Measurements from ENCODE around the gene ANKRD63. TPM values are rescaled to one million over a fixed set of nuclear protein-coding genes. Genes with fewer than 3 reads are reported as not detected.

ANKRD63 gene
- total RNA-seq, 1 donor = not detected

DNA sequence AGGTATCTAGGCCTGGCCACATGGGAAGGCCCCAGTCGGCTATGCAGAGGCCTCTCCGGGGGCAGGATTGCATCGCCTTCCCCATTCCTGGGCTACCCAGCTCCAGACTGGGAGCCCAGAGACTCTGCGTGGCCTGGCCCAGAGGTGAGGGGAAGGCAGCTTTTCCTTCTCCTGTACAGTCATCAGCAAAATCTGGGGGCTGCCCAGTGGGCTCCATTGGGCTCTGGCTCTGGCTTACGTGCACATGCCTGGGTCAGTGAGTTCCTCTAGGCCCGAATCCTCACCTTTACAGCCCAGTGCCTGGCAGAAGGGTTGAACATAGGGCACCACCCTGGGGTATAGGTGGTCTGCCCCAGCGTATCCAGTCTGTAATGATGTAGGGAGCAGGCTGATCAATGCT, 3.9 kb upstream of the ANKRD63 start:
- TF ChIP-seq, protein P1, sequence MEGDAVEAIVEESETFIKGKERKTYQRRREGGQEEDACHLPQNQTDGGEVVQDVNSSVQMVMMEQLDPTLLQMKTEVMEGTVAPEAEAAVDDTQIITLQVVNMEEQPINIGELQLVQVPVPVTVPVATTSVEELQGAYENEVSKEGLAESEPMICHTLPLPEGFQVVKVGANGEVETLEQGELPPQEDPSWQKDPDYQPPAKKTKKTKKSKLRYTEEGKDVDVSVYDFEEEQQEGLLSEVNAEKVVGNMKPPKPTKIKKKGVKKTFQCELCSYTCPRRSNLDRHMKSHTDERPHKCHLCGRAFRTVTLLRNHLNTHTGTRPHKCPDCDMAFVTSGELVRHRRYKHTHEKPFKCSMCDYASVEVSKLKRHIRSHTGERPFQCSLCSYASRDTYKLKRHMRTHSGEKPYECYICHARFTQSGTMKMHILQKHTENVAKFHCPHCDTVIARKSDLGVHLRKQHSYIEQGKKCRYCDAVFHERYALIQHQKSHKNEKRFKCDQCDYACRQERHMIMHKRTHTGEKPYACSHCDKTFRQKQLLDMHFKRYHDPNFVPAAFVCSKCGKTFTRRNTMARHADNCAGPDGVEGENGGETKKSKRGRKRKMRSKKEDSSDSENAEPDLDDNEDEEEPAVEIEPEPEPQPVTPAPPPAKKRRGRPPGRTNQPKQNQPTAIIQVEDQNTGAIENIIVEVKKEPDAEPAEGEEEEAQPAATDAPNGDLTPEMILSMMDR (IDR thresholded peaks at IDR 0.05; ENCODE audit: insufficient read depth, low read length) = no peak
- no peak for DNase-seq (ENCODE audit: low read depth)
- no peak overlapping the region for H3K4me3 ChIP-seq (ENCODE audit: low read depth, low read length)

DNA sequence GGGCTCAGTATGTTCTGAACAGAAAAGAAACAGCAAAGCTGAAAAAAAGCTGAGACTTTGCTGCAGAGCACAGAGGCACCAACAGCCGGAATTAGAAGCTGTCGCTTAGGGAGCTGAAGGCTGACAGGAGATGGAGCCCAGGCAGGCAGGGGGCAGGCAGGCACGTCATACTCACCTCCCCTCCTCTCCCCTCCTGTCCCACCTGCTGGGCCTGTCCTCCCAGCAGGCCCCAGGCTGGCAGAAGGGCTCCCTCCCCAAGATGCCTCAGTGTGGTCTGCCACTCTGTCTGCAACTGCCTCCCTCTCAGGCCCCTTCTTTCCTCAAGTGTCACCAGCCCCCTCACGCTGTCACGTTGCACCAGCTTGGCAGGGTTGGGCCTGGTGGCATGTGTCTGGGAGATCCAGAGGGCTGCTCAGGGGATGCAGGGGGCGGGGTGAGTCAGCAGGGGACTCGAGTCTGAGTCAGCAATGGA, 3.2 kb upstream of the ANKRD63 start:
- no peak for DNase-seq (ENCODE audit: low read depth)
- no peak overlapping the region for H3K4me3 ChIP-seq (ENCODE audit: low read depth, low read length)
- TF ChIP-seq, protein P1 (IDR thresholded peaks at IDR 0.05; ENCODE audit: insufficient read depth, low read length) = no peak

DNA sequence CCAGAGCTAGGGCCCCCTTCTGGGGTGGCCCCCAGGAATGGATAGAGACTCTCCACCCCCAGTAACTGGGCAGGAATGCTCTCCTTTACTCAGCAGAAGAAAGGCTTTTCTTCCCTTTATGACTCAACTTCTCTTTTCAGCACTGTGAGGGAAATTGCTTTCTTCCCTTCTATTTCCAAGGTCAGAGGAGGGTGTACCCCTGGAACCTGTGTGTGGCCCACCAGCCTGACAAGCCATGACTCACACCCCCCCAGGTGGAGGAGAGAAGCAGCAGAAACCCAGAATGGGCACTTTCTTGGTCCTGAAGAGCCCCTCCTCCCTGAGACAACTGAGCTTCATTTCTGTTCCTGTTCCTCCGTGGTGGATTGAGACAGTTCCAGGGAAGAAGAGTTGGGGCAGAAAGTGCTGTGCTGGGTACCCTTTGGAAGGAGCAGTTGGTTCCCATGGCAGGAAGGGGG, 2.7 kb upstream of the ANKRD63 start:
- no peak overlapping the region for H3K4me3 ChIP-seq (ENCODE audit: low read depth, low read length)
- DNase-seq (ENCODE audit: low read depth) = no peak
- TF ChIP-seq, protein P1 (IDR thresholded peaks at IDR 0.05; ENCODE audit: insufficient read depth, low read length) = no peak

DNA sequence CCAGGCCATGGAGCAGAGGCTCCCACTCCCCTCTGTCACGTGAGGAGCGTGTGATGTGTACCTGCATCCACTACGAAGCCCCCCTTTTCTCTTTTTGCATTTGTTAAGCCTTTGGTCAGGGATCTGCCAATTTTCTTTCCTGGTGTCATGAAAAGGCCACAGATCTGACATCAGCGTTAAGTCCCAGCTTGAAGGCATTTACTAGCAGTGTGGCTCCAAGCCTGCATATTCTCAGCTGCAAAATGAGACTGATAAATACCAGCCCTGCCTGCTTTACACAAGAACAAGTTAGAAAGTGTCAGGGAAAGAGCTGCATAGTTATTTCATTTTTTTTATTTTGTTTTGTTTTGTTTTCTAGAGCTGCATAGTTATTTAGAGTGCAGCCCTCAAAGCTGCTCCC, 2.3 kb upstream of the ANKRD63 start:
- peak; percentile 48 for DNase-seq (ENCODE audit: low read depth)
- TF ChIP-seq, protein P1 (IDR thresholded peaks at IDR 0.05; ENCODE audit: insufficient read depth, low read length) = no peak
- no peak overlapping the region for H3K4me3 ChIP-seq (ENCODE audit: low read depth, low read length)

DNA sequence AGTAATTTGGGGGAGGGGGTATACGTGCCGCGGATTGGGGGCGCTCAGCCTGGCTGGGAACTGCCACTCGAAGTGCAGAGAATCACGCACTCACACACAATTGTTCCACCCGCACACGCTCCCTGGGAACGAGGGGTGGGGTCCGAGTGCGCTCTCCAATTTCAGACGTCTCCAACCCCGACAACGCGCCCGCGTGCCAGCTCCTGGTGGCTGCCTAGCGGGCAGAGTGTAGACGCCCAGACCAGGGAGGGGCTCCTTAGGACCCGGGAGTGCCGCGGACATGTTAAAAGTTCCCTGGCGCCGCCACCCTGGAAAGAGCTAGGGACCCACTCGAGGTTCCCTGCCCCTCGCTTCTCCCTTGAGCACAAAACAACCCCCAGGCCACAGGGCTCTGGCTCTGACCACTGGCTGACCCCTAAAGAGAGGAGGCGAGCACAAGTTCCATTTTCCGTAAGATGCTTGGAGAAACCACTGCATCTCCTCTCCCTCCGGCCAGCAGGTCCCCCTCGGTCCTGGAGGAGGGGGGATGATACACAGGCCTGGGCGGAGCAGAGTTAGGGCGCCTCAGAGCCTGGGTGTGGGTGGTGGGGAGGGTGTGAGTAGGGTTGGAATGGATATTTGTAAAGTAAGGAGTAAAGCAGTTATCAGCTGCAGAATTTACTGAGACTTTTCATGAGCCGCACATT, 894 bp upstream of the ANKRD63 start:
- no peak overlapping the region for H3K4me3 ChIP-seq (ENCODE audit: low read depth, low read length)
- TF ChIP-seq, protein P1 (IDR thresholded peaks at IDR 0.05; ENCODE audit: insufficient read depth, low read length) = no peak
- DNase-seq (ENCODE audit: low read depth) = no peak

DNA sequence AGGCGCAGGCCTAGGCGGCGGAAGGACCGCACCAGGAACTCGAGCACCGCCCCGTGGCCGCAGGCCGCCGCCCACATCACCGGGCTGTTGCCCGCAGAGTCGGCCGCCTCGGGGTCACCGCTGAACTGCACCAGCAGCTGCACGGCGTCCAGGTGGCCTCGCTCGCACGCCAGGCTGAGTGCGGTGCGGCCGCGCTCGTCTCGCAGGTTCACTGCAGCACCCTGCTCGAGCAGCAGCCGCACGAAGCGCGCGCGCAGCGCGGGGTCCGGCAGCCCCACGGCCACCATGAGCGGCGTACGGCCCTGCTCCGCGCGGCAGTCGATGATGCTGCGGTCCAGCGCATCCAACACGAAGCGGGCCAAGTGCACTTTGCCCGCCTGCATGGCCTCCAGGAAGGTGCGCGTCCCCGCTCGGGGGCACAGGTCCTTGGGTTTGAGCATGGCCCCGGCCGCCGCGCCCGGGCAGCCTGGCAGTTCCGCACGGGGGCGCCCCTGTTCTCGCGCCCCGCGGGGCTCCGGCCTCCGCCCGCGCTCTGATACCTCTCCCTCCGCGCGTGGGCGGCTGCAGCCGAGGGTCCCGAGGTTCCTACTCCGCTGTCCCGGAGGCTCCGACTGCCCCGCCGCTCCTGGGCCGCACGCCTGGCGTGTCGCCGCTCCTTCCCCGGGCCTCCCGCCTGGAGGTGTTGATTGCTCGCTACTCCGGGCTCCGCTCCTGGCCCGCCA, 556 bp downstream of the ANKRD63 start:
- peak overlapping the region; percentile 37 for H3K4me3 ChIP-seq (ENCODE audit: low read depth, low read length)
- TF ChIP-seq, protein P1 (IDR thresholded peaks at IDR 0.05; ENCODE audit: insufficient read depth, low read length) = no peak
- no peak for DNase-seq (ENCODE audit: low read depth)

Measured in fibroblast of the aortic adventitia (primary cell).